ENCODE measurements around the gene SSTR5.
"Not testable (repeated sequence)": the region's sequence is repeated elsewhere in the genome, so short reads cannot be mapped to it uniquely, and the experiment has no call there.

SSTR5 gene

GRCh38 chr16:1086443-1086842 lies 13.9 kb downstream of the SSTR5 start:
- intact Hi-C loops (cut with DNase I); DNase-seq: not testable (repeated sequence)

DNA sequence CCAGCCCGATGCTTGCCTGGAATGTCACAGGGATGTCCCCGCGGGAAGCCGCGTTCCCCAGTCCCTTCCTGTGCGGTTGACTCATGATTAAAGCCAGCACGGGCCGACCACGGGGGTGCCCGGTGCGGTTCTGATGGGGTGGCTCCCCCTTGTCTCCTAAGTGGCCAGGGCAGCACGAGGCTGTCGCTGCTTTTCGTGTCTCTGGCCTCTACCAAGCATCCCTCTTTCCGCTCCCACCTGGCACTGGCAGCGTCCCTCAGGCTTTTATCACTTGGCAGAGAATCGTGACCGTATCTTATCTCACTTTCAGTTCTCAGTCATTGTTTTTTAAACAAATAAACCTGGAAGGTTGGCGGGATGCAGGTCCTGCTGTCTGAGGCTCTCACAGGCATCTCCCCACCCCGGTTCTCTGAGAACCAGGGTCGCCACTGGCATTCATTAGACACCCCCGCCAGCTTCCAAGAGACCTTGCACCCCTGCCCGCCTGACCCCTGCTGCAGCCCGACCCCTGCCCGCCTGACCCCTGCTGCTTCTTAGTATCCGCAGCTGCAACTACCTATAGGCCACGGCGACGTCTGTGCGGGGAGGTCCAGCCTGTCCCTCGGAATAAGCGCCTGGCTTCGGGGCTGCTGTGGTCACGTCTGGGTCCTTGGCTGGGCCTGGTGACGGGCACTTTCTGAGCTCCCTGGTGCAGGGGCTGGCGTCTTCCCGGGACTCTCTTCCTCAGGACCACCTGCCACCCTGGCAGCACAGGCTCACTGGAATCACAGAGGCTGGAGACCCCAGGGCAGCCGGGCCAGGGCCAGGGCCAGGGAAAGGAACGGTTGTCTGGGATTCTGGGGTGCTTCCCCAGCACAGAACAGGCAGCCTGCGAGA lies 16.0 kb downstream of the SSTR5 start:
- intact Hi-C loops (cut with DNase I) = no loop called here
- DNase-seq = no peak

GRCh38 chr16:1089439-1089821 lies 16.9 kb downstream of the SSTR5 start:
- intact Hi-C loops (cut with DNase I) = no loop called here
- DNase-seq = no peak

GRCh38 chr16:1089822-1090619 lies 17.5 kb downstream of the SSTR5 start:
- no peak for DNase-seq
- intact Hi-C loops (cut with DNase I) = no loop called here

DNA sequence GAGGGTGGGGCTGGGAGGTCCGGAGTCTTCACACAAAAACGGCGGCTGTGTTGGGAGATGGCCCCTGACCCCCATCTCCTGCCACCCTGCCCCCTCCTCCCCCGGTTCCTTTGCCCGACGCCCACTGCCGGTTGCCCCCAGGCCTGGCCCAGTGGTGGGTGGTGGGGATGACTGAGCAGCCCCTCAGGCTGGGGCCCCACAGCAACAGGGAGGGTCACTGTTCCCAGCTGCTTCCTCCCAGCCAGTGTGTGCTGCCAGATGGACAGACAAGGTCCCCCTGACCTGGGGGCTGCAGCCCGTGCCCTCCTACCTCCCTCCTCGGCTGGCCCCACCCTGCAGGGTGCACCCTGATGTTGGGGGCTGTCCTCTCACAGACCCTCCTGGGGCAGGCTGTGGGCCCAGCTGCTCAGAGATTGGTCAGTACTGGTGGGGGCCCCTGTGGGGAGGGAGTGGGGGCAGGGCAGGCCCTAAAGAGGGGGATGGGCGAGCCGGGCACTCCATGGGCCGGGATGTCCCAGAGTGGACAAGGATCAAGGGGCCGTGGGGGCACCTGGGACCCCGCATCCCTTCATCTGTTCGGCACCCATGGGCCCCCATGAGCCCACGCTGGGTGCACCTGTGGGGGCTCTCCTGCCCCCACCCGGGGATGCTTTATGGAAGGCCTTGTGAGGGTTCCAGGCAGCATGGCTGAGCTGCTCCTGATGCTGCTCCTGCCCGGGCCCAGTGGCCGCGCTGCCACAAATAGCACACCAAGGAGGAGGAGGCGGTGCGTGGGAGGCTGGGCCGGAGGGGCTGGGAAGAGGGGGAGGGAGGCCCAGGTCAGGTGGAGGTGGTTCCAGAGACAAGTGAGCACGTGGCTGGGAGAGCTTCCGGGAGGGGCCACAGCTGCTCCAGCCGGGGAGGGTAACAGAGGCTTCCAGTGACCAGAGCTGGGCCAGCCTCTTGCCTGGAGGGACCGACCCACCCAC lies 18.4 kb downstream of the SSTR5 start:
- DNase-seq = no peak
- intact Hi-C loops (cut with DNase I) = no loop called here

- intact Hi-C loops (cut with DNase I) = no loop called here
- DNase-seq = no peak
These were observed 19.5 kb downstream of the SSTR5 start for GRCh38 chr16:1091992-1092552.

- intact Hi-C loops (cut with DNase I); DNase-seq: not testable (repeated sequence)
These were observed 20.2 kb downstream of the SSTR5 start for GRCh38 chr16:1092685-1093283.

DNA sequence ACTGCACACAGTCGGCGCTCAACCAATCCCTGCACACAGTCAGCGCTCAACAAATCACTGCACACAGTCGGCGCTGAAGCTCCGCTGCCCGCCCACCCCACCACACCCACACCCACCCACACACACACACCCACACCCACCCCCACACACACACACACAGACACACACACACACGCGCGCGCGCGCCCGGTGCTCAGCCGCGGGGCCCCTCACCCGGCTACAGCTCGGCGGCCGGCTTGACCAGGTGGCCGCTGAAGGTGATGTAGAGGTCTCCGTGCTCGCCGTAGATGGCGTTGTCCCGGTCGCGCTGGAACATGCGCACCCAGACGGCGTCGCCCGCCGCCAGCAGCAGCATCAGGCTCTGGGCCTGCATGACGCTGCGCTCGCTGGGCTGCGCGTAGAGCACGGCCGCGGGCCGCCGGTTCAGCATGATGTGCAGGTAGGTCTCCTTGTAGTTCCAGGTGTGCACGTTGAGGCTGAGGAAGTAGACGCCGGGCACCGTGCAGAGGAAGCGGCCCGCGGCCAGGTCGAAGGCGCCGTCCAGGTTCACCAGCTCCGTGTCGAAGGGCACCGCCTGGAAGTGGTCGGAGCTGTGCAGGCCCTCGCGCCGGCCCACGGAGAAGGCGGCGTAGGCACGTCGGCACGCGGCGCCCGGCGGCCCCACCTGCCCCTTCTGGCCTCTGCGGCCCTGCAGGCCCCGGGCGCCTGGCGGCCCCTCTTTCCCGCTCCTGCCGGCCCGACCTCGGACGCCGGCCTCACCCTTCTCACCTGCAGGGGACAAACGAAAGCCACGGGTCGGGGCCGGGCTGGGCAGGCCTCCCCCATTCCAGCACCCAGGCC lies 21.0 kb downstream of the SSTR5 start:
- intact Hi-C loops (cut with DNase I) = no loop called here
- no peak for DNase-seq

DNA sequence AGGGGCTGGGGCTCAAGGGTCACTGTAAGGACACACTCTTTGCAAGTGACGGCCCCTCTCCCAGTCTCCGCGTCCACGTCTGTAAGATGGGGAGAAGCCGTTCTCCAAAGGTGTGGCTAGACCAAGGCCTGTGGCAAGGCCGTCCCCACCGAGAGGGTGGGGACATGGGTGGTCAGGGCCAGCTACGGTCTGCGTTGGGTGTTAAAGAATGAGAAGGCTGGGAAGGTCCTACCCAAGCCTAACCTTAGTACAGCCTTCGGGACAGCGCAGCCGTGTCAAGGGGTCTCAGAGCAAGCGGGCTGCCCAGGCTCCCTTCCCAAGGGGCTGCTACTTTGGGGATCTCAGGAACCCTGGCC lies 21.6 kb downstream of the SSTR5 start:
- DNase-seq = no peak
- intact Hi-C loops (cut with DNase I) = no loop called here

DNA sequence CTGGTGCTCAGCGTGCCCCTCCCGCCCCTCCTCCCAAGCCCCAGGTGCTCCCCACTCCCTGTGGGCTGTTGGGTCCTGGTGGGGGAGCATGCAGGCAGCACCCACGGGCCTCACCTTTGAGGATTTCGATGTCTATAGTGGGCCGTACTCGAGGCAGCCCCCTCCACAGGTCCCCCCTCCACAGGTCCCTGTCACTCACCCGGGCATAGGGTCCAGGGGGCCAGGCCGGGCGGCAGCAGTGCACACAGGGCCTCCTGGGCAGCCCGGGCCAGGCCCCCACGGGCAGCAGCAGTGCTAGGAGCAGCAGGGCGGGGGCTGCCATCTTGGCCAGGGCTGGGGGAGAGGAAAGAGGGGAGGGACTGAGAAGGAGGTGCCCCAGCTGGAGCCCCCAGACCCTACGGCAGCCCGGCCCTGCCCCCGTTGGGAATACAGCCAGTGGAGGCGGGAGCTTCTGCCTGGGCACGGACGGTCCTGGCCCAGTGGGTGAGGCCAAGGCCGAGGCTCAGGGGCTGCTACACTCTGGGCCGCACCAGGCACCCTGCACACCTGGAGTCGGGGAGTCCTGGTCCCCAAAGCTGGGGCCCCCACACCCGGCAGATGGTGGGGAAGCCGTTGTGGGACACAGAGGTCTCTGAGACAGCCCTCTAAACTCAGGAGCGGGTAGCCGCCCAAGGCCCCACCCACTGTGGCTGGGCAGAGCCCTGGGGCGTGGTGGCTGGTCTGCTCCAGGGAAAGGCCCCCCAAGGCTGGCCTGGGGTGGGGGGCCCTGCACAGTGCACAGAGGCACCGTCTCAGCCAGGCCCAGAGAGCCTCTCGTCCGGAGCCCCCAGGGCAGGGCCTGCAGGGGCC lies 22.3 kb downstream of the SSTR5 start:
- no peak for DNase-seq
- intact Hi-C loops (cut with DNase I) = no loop called here

GRCh38 chr16:1095450-1096168 lies 23.1 kb downstream of the SSTR5 start:
- intact Hi-C loops (cut with DNase I) = no loop called here

GRCh38 chr16:1096169-1097082 lies 23.9 kb downstream of the SSTR5 start, which contains the start of gene C1QTNF8:
C1QTNF8 (minus strand) TSS chr16:1096244; CDS start chr16:1094922, 1,322 bp downstream.
- DNase-seq = peak in 1 of 10 donors; percentile 35
- intact Hi-C loops (cut with DNase I) = no loop called here

More at GRCh38 chr16:1095450-1096168, 23.1 kb downstream of the SSTR5 start:
- no peak for DNase-seq

DNA sequence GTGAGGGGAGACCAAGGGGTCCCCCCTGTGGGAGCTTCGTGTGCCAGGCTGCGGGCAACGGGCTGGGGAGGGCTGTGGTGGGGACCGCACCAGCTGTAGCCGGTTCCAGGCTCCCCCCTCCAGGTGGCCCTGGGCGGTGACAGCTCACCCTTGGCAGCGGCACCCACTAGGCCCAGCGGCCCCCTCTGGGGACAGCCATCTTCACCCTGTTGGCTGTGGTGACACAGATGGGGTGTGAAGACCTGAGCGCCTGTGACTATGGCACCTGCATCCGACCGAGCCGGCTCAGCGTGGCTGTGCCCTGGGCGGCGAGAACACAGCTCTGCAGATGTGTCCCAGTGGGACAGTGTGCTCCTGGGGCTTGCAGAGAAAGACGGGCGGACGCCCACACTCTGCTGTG lies 24.6 kb downstream of the SSTR5 start:
- DNase-seq = no peak
- intact Hi-C loops (cut with DNase I) = no loop called here

DNA sequence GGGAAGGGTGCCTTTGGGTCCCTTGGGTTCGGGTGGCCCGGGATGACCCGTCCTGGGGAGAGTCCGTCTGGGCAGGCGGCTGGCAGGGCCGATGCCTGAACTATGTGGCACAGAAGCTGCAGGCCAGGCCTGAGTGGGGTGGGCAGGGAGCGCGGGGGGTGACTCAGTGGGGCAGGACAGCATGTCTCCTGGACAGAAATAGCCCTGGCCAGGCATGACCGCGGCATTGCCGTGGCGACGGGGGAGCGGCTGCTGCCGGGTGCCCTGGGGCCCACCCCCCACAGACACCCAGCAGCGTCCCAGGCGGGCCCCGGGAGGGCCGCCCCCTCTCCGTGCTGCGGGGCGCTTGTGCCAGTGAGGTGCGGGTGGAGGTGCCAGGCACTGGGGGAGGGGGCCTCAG lies 25.3 kb downstream of the SSTR5 start:
- peak in 2 of 10 donors; percentile 32 to 41 for DNase-seq
- intact Hi-C loops (cut with DNase I) = no loop called here

DNA sequence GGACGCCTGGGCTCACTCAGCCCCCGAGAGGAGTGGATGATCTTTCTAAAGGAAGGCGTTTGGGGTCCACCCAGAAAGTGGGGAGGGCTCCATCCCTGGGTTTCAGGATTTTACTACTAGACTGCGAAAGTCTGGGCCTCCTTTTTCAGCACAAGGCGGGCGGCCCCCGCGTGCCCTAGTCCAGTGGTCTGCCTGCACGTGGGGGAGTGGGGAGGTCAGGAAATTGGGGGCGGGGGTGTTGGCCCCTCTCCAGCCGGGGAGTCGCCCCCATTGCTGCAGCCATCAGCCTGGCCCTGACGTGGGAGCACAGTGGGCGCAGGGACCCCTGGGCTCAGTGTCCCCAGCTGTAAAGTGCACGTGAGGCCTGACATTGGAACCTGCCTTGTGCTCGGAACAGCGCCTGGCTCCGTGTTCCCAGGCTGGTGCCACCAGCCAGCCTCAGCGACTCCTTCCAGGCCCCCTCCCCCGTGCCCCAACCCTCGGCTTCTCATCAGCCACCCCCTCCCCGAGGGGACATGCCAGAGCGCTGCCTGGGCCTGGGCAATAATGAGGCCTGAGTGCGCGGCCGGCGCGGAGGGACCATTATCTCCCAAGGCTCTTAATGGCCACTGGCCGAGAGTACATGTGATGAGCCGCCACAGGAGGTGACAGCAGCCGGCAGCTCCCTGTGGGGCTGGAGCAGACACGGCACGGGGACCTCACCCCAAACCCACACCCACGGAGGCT lies 25.9 kb downstream of the SSTR5 start:
- no peak for DNase-seq

More for the DNA sequence above, 25.9 kb downstream of the SSTR5 start:
- intact Hi-C loops (cut with DNase I) = no loop called here
